Hepatocyte (in vitro differentiated cells): Measurements from ENCODE around the gene PPP1R15A.
"Not testable (repeated sequence)": the region's sequence is repeated elsewhere in the genome, so short reads cannot be mapped to it uniquely, and the experiment has no call there.

ENCODE experiments used
- CTCF ChIP-seq: fragments of 200-600 bp; sonication (generic); IDR thresholded peaks from 2 replicates; pipeline ENCODE4 v1.5.1; 2016; ENCODE audit warnings: antibody characterized with exemption, mild to moderate bottlenecking; ENCODE audit not compliant: poor library complexity
- EZH2 ChIP-seq: fragments of 200-600 bp; sonication (generic); IDR thresholded peaks from 2 replicates; pipeline ENCODE4 v1.6.1; 2016; ENCODE audit warnings: antibody characterized with exemption, mild to moderate bottlenecking, borderline replicate concordance
- EZH2phosphoT487 ChIP-seq: fragments of 200-600 bp; sonication (generic); IDR thresholded peaks from one replicate; pipeline ENCODE4 v1.6.1; 2018; ENCODE audit warnings: antibody characterized with exemption, mild to moderate bottlenecking, low read depth, moderate library complexity; ENCODE audit not compliant: unreplicated experiment, severe bottlenecking

GRCh38 chr19:48902291-48902690 is 30.1 kb downstream of the PPP1R15A start:
- TF ChIP-seq CTCF, EZH2phosphoT487, EZH2: not testable (repeated sequence)
